CD14-positive monocyte (primary cell): ENCODE results near the gene HAPLN1. TPM values are rescaled to one million over a fixed set of nuclear protein-coding genes. Genes with fewer than 3 reads are reported as not detected.

Experiments
- DNase-seq, 3 donors: peaks; one replicate each; pipeline ENCODE4 v3.0.0-alpha.2; 2011 to 2022
- H2AFZ ChIP-seq: 2 replicates; pipeline ENCODE4 v1.6.0; 2012; ENCODE audit warnings: mild to moderate bottlenecking, low read depth, low read length, inconsistent platforms; ENCODE audit not compliant: insufficient read depth, poor library complexity, severe bottlenecking
- H3K27ac ChIP-seq, 2 donors: 1 replicate in 1 of 2; 2 replicates in 1 of 2; pipeline ENCODE4 v1.5.1; 2012 to 2013; ENCODE audit warnings: low read length in 2 of 2, control low read depth in 1 of 2, inconsistent platforms in 1 of 2, low read depth in 1 of 2, mild to moderate bottlenecking in 1 of 2
- H3K27me3 ChIP-seq, 2 donors: one replicate each; pipeline versions ENCODE4 v1.6.0 to v1.6.1; 2011 to 2013; ENCODE audit warnings: low read length in 2 of 2; ENCODE audit not compliant: control insufficient read depth in 2 of 2, insufficient read depth in 2 of 2
- H3K36me3 ChIP-seq, 2 donors: replicated peaks in 1 of 2; 1 replicate in 1 of 2; 2 replicates in 1 of 2; pipeline versions ENCODE4 v1.5.1 to v1.6.1; 2012 to 2013; ENCODE audit warnings: low read length in 2 of 2, control low read depth in 1 of 2, inconsistent platforms in 1 of 2, mild to moderate bottlenecking in 1 of 2; ENCODE audit not compliant: insufficient read depth in 2 of 2, control insufficient read depth in 1 of 2
- H3K4me1 ChIP-seq, 2 donors: 1 replicate in 1 of 2; 2 replicates in 1 of 2; pipeline versions ENCODE4 v1.5.1 to v1.6.1; 2012 to 2013; ENCODE audit warnings: low read length in 2 of 2, control low read depth in 1 of 2, inconsistent platforms in 1 of 2, mild to moderate bottlenecking in 1 of 2, moderate library complexity in 1 of 2; ENCODE audit not compliant: insufficient read depth in 2 of 2, control insufficient read depth in 1 of 2
- H3K4me2 ChIP-seq: replicated peaks from 2 replicates; pipeline ENCODE3; 2012; ENCODE audit warnings: low read length, moderate library complexity, mild to moderate bottlenecking; ENCODE audit not compliant: poor library complexity, severe bottlenecking; ENCODE audit errors: extremely low read depth
- H3K4me3 ChIP-seq, 3 experiments: fragments of 200-600 bp in 1 of 3; sonication (generic) in 1 of 3; replicated peaks in 1 of 3; 1 replicate in 2 of 3; 2 replicates in 1 of 3; pipeline ENCODE4 v1.5.1; 2011 to 2013; ENCODE audit warnings: low read length in 3 of 3, mild to moderate bottlenecking in 3 of 3, control low read depth in 2 of 3, low read depth in 2 of 3, inconsistent platforms in 1 of 3, moderate library complexity in 1 of 3
- H3K79me2 ChIP-seq: 2 replicates; pipeline ENCODE4 v1.6.0; 2012; ENCODE audit warnings: mild to moderate bottlenecking, control low read depth, inconsistent platforms, low read length, moderate library complexity; ENCODE audit not compliant: insufficient read depth
- H3K9ac ChIP-seq: 2 replicates; pipeline ENCODE4 v1.6.0; 2017; ENCODE audit warnings: low read length, mild to moderate bottlenecking; ENCODE audit not compliant: insufficient read depth, poor library complexity, severe bottlenecking
- H3K9me3 ChIP-seq, 2 donors: replicated peaks in 1 of 2; 1 replicate in 1 of 2; 2 replicates in 1 of 2; pipeline versions ENCODE4 v1.5.1 to v1.6.1; 2012 to 2013; ENCODE audit warnings: low read length in 2 of 2, control low read depth in 1 of 2; ENCODE audit not compliant: control insufficient read depth in 1 of 2, insufficient read depth in 1 of 2
- H4K20me1 ChIP-seq: 2 replicates; pipeline ENCODE4 v1.6.0; 2012; ENCODE audit warnings: mild to moderate bottlenecking, low read length, control low read depth, moderate library complexity; ENCODE audit not compliant: insufficient read depth
- H3K27ac Mint-ChIP-seq, 7 donors: one replicate each; pipeline ENCODE4 v1.8.0; 2020; ENCODE audit warnings: mild to moderate bottlenecking in 7 of 7, mixed read lengths in 7 of 7, moderate library complexity in 6 of 7, inconsistent platforms in 2 of 7
- H3K27me3 Mint-ChIP-seq, 3 donors: one replicate each; pipeline ENCODE4 v1.8.0; 2021 to 2022; ENCODE audit warnings: low read depth in 3 of 3, mild to moderate bottlenecking in 3 of 3, mixed read lengths in 3 of 3, moderate library complexity in 3 of 3, inconsistent platforms in 1 of 3
- H3K36me3 Mint-ChIP-seq, 2 donors: one replicate each; pipeline ENCODE4 v1.8.0; 2020; ENCODE audit warnings: mixed read lengths in 2 of 2, inconsistent platforms in 1 of 2, mild to moderate bottlenecking in 1 of 2
- H3K4me1 Mint-ChIP-seq: one replicate; pipeline ENCODE4 v1.8.0; 2020; ENCODE audit warnings: mild to moderate bottlenecking, mixed read lengths
- H3K4me3 Mint-ChIP-seq, 2 donors: one replicate each; pipeline ENCODE4 v1.8.0; 2020; ENCODE audit warnings: mild to moderate bottlenecking in 2 of 2, mixed read lengths in 2 of 2, moderate library complexity in 1 of 2
- H3K9me3 Mint-ChIP-seq, 7 donors: one replicate each; pipeline ENCODE4 v1.8.0; 2020 to 2022; ENCODE audit warnings: mixed read lengths in 7 of 7, mild to moderate bottlenecking in 6 of 7, moderate library complexity in 6 of 7, inconsistent platforms in 2 of 7
- WGBS: methylation state at CpG from one replicate; pipeline ENCODE4 v1.1.5; 2013; ENCODE audit warnings: missing lambda C conversion rate; ENCODE audit not compliant: insufficient coverage; 5-methylcytosine and 5-hydroxymethylcytosine counted together
- intact Hi-C, 2 donors: fragments of 100-400 bp; cut with micrococcal nuclease; formaldehyde crosslinking; loops; one replicate each; pipeline versions ENCODE4 v1.15.0 to v1.15.1; 2023
- polyA plus RNA-seq, 3 donors: library from polyadenylated mRNA; depleted of rRNA in 1 of 3; unstranded in 2 of 3; stranded (reverse) in 1 of 3; fragments of 300-500 nt in 2 of 3; fragments of >200 nt in 1 of 3; fragmentation: Illumina TruSeq in 2 of 3; gene quantifications; 1 replicate in 2 of 3; 2 replicates in 1 of 3; pipeline ENCODE4 v1.2.3, GENCODE V29; 2012 to 2021
- TF ChIP-seq, protein P1 (sequence below): fragments of 200-600 bp; IDR thresholded peaks from one replicate; pipeline ENCODE4 v1.8.0; 2022; ENCODE audit warnings: antibody characterized with exemption, mild to moderate bottlenecking

HAPLN1 gene
- polyA plus RNA-seq, 3 donors = not detected

DNA sequence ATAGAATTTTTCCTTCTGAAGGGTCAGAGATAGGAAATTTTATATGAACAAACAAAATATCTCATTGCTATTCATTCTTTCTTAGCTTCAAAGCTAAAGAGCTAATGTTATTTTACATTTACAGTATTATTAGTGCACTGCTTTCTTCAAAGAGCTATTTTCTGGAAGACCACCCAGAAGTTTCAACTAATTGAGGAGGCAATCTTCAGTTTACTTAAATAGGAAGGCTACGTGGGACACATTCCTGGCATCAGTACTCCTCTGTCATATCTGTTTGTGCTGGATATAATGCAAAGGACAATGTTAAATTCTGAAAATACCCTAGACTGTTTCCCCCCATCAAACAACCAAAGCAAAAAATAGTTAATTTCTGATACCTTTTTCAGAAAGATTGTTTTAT lies 30.8 kb downstream of the HAPLN1 start:
- no peak overlapping the region for H3K4me3 Mint-ChIP-seq
- Histone ChIP-seq H3K79me2 (no peaks in the 10 kb centered on the region), H3K9me3 (no peaks in the 10 kb centered on the region), H3K27ac (no peak overlapping the region), H3K36me3 (no peaks in the 10 kb centered on the region), H4K20me1 (no peaks in the 10 kb centered on the region), H2AFZ (no peak overlapping the region), H3K4me2 (no peak overlapping the region), H3K4me3 (no peak overlapping the region), H3K27me3 (peaks cover 4 to 7% of the 10 kb centered on the region in 2 donors), H3K4me1 (no peaks in the 10 kb centered on the region), H3K9ac (no peak overlapping the region)
- no CpG with 5 or more reads among the region's 1 CpG for WGBS
- DNase-seq = no peak
- no peaks in the 10 kb centered on the region for H3K4me1 Mint-ChIP-seq
- H3K27me3 Mint-ChIP-seq = peaks cover 0 to 5% (median 3%) of the 10 kb centered on the region in 3 donors
- no peaks in the 10 kb centered on the region for H3K36me3 Mint-ChIP-seq
- H3K9me3 Mint-ChIP-seq = peaks cover 0 to 2% (median 0%) of the 10 kb centered on the region in 7 donors
- intact Hi-C loops = no loop called here
- TF ChIP-seq, protein P1, sequence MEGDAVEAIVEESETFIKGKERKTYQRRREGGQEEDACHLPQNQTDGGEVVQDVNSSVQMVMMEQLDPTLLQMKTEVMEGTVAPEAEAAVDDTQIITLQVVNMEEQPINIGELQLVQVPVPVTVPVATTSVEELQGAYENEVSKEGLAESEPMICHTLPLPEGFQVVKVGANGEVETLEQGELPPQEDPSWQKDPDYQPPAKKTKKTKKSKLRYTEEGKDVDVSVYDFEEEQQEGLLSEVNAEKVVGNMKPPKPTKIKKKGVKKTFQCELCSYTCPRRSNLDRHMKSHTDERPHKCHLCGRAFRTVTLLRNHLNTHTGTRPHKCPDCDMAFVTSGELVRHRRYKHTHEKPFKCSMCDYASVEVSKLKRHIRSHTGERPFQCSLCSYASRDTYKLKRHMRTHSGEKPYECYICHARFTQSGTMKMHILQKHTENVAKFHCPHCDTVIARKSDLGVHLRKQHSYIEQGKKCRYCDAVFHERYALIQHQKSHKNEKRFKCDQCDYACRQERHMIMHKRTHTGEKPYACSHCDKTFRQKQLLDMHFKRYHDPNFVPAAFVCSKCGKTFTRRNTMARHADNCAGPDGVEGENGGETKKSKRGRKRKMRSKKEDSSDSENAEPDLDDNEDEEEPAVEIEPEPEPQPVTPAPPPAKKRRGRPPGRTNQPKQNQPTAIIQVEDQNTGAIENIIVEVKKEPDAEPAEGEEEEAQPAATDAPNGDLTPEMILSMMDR = no peak
- H3K27ac Mint-ChIP-seq = no peak overlapping the region

DNA sequence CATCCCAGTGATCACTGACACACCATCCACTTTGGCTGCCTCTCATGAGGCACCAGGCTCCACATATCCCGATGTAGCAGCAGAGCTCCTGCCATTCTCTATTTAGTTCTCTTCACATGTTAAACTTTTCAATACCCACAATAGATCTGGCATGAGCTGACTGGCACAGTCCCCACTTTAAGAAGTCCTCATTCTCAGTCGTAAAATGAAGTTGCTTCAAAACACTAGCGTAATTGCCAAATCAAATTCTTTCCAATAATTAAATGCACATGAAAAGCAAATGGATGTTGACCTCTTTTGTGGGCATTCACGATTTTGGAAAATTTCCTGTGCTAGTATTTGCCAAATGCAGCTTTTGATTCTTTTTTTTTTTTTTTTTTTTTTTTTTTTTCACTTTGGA lies 32.4 kb downstream of the HAPLN1 start:
- H3K4me1 ChIP-seq = no peaks in the 10 kb centered on the region
- H3K9me3 ChIP-seq = no peaks in the 10 kb centered on the region
- Mint-ChIP-seq H3K36me3 (no peaks in the 10 kb centered on the region), H3K27me3 (peaks cover 3 to 6% (median 4%) of the 10 kb centered on the region in 3 donors), H3K9me3 (peaks cover 0 to 3% (median 0%) of the 10 kb centered on the region in 7 donors), H3K4me1 (no peaks in the 10 kb centered on the region), H3K27ac (no peak overlapping the region), H3K4me3 (no peak overlapping the region)
- no peak overlapping the region for H3K27ac ChIP-seq
- no peaks in the 10 kb centered on the region for H3K36me3 ChIP-seq
- H3K4me3 ChIP-seq = no peak overlapping the region
- no peak for DNase-seq
- TF ChIP-seq, protein P1 = no peak
- no peaks in the 10 kb centered on the region for H4K20me1 ChIP-seq
- no peak overlapping the region for H3K4me2 ChIP-seq
- H3K79me2 ChIP-seq = no peaks in the 10 kb centered on the region
- peaks cover 4 to 10% of the 10 kb centered on the region in 2 donors for H3K27me3 ChIP-seq
- intact Hi-C loops = no loop called here
- no peak overlapping the region for H2AFZ ChIP-seq
- H3K9ac ChIP-seq = no peak overlapping the region
- WGBS = 100% methylated on average over 1 of the region's 4 CpGs
